Measurements from ENCODE around the gene PTPN21. TPM values are rescaled to one million over a fixed set of nuclear protein-coding genes. Genes with fewer than 3 reads are reported as not detected.

Gene PTPN21
- total and polyA plus RNA-seq, 2 experiments from 2014 or later: 8.1 to 16.3 TPM

- Histone ChIP-seq H3K27ac (no peak overlapping the region), H3K27me3 (no peaks in the 10 kb centered on the region), H3K36me3 (replicated peaks; ENCODE audit: insufficient read depth, low read depth) (peaks cover 7% of the 10 kb centered on the region), H3K9me3 (ENCODE audit: low read depth) (no peaks in the 10 kb centered on the region), H4K20me1 (ENCODE audit: insufficient read depth, poor library complexity, severe bottlenecking) (no peaks in the 10 kb centered on the region), H2AFZ (no peak overlapping the region), H3K4me2 (no peak overlapping the region), H3K4me3 (no peak overlapping the region), H3K79me2 (peaks cover 5% of the 10 kb centered on the region), H3K4me1 (ENCODE audit: insufficient read depth) (no peaks in the 10 kb centered on the region), H3K9me2 (replicated peaks; ENCODE audit: insufficient read depth) (no peaks in the 10 kb centered on the region)
- 94% methylated on average over 8 of the region's 8 CpGs for WGBS (ENCODE audit: low lambda C conversion rate, missing lambda C conversion rate)
- TF ChIP-seq CTCF (IDR thresholded peaks at IDR 0.05; ENCODE audit: poor library complexity) (no peak), EZH2phosphoT487 (IDR thresholded peaks at IDR 0.05; ENCODE audit: low read depth, severe bottlenecking, unreplicated experiment) (no peak)
- no peak for DNase-seq (ENCODE audit: low spot score)
These were observed 44.5 kb upstream of the PTPN21 start for GRCh38 chr14:88599326-88599725.

GRCh38 chr14:88598097-88598675 lies 43.4 kb upstream of the PTPN21 start:
- WGBS (ENCODE audit: low lambda C conversion rate, missing lambda C conversion rate): 77% methylated on average over 2 of the region's 2 CpGs
- no peak for TF ChIP-seq EZH2phosphoT487 (IDR thresholded peaks at IDR 0.05; ENCODE audit: low read depth, severe bottlenecking, unreplicated experiment)
- TF ChIP-seq CTCF (IDR thresholded peaks at IDR 0.05; ENCODE audit: poor library complexity): no peak
- TF ChIP-seq EZH2 (IDR thresholded peaks at IDR 0.05; ENCODE audit: borderline replicate concordance): no peak

GRCh38 chr14:88597601-88598000 lies 42.8 kb upstream of the PTPN21 start:
- no peaks in the 10 kb centered on the region for H3K9me2 ChIP-seq (replicated peaks; ENCODE audit: insufficient read depth)
- TF ChIP-seq EZH2phosphoT487 (IDR thresholded peaks at IDR 0.05; ENCODE audit: low read depth, severe bottlenecking, unreplicated experiment) (no peak), EZH2 (IDR thresholded peaks at IDR 0.05; ENCODE audit: borderline replicate concordance) (no peak), CTCF (IDR thresholded peaks at IDR 0.05; ENCODE audit: poor library complexity) (no peak)
- H3K79me2 ChIP-seq: peaks cover 6% of the 10 kb centered on the region
- no peak overlapping the region for H3K27ac ChIP-seq
- no peak overlapping the region for H3K4me3 ChIP-seq
- H3K9me3 ChIP-seq (ENCODE audit: low read depth): no peaks in the 10 kb centered on the region
- no peaks in the 10 kb centered on the region for H4K20me1 ChIP-seq (ENCODE audit: insufficient read depth, poor library complexity, severe bottlenecking)
- no peak overlapping the region for H3K4me2 ChIP-seq
- no peak for DNase-seq (ENCODE audit: low spot score)
- WGBS (ENCODE audit: low lambda C conversion rate, missing lambda C conversion rate): 97% methylated on average over 4 of the region's 4 CpGs
- H3K4me1 ChIP-seq (ENCODE audit: insufficient read depth): no peaks in the 10 kb centered on the region
- H3K27me3 ChIP-seq: no peaks in the 10 kb centered on the region
- H3K36me3 ChIP-seq (replicated peaks; ENCODE audit: insufficient read depth, low read depth): no peaks in the 10 kb centered on the region
- H2AFZ ChIP-seq: no peak overlapping the region

More at GRCh38 chr14:88598097-88598675, 43.4 kb upstream of the PTPN21 start:
- Histone ChIP-seq H3K36me3 (replicated peaks; ENCODE audit: insufficient read depth, low read depth) (peaks cover 4% of the 10 kb centered on the region), H4K20me1 (ENCODE audit: insufficient read depth, poor library complexity, severe bottlenecking) (no peaks in the 10 kb centered on the region), H3K27ac (no peak overlapping the region), H3K9me3 (ENCODE audit: low read depth) (no peaks in the 10 kb centered on the region), H3K27me3 (no peaks in the 10 kb centered on the region), H3K4me1 (ENCODE audit: insufficient read depth) (no peaks in the 10 kb centered on the region), H3K4me2 (no peak overlapping the region), H3K9me2 (replicated peaks; ENCODE audit: insufficient read depth) (no peaks in the 10 kb centered on the region), H3K79me2 (peaks cover 6% of the 10 kb centered on the region), H3K4me3 (no peak overlapping the region), H2AFZ (no peak overlapping the region)
- DNase-seq (ENCODE audit: low spot score): no peak
